ENCODE measurements around the gene CDK14. TPM values are rescaled to one million over a fixed set of nuclear protein-coding genes. Genes with fewer than 3 reads are reported as not detected.

Gene CDK14
- polyA plus RNA-seq, 1 donor from 2014 or later: 25.1 TPM

GRCh38 chr7:90857603-90858002 is 261.5 kb downstream of the CDK14 start:
- Histone ChIP-seq H3K9me2 (ENCODE audit: insufficient read depth, low read length) (no peaks in the 10 kb centered on the region), H3K27me3 (ENCODE audit: insufficient read depth, low read depth, low read length) (no peaks in the 10 kb centered on the region), H4K20me1 (ENCODE audit: insufficient read depth) (no peaks in the 10 kb centered on the region), H3K9ac (ENCODE audit: low read length) (no peak overlapping the region), H3K27ac (ENCODE audit: low read length) (no peak overlapping the region), H3K4me2 (ENCODE audit: low read length) (no peak overlapping the region), H3K79me2 (replicated peaks; ENCODE audit: insufficient read depth, low read length) (no peaks in the 10 kb centered on the region), H3F3A (ENCODE audit: insufficient read depth, low read length, poor library complexity, severe bottlenecking) (no peaks in the 10 kb centered on the region), H3K9me3 (ENCODE audit: low read length) (no peaks in the 10 kb centered on the region), H3K4me3 (ENCODE audit: low read length) (no peak overlapping the region), H3K36me3 (ENCODE audit: insufficient read depth, low read length) (no peaks in the 10 kb centered on the region), H2AFZ (ENCODE audit: low read depth, low read length) (no peak overlapping the region)
- TF ChIP-seq RAD21 (conservative IDR thresholded peaks at IDR 0.05): peak; percentile 20
- TF ChIP-seq CTCF (IDR thresholded peaks at IDR 0.05; ENCODE audit: poor library complexity, severe bottlenecking): no peak
- TF ChIP-seq TAF1 (IDR thresholded peaks at IDR 0.05; ENCODE audit: low read depth): no peak

GRCh38 chr7:90858546-90858945 is 262.4 kb downstream of the CDK14 start:
- Histone ChIP-seq H3K9ac (ENCODE audit: low read length) (no peak overlapping the region), H3K4me2 (ENCODE audit: low read length) (no peak overlapping the region), H3K9me3 (ENCODE audit: low read length) (no peaks in the 10 kb centered on the region), H3K79me2 (replicated peaks; ENCODE audit: insufficient read depth, low read length) (no peaks in the 10 kb centered on the region), H3K27ac (ENCODE audit: low read length) (no peak overlapping the region), H3F3A (ENCODE audit: insufficient read depth, low read length, poor library complexity, severe bottlenecking) (no peaks in the 10 kb centered on the region), H4K20me1 (ENCODE audit: insufficient read depth) (no peaks in the 10 kb centered on the region), H3K36me3 (ENCODE audit: insufficient read depth, low read length) (no peaks in the 10 kb centered on the region), H3K9me2 (ENCODE audit: insufficient read depth, low read length) (no peaks in the 10 kb centered on the region), H3K27me3 (ENCODE audit: insufficient read depth, low read depth, low read length) (no peaks in the 10 kb centered on the region), H2AFZ (ENCODE audit: low read depth, low read length) (no peak overlapping the region), H3K4me3 (ENCODE audit: low read length) (no peak overlapping the region)
- TF ChIP-seq REST (IDR thresholded peaks at IDR 0.05; ENCODE audit: borderline replicate concordance): no peak
- TF ChIP-seq CTCF (IDR thresholded peaks at IDR 0.05; ENCODE audit: poor library complexity, severe bottlenecking): no peak

GRCh38 chr7:90859521-90859920 is 263.4 kb downstream of the CDK14 start:
- Histone ChIP-seq H3K9ac (ENCODE audit: low read length) (no peak overlapping the region), H3F3A (ENCODE audit: insufficient read depth, low read length, poor library complexity, severe bottlenecking) (no peaks in the 10 kb centered on the region), H4K20me1 (ENCODE audit: insufficient read depth) (no peaks in the 10 kb centered on the region), H3K27ac (ENCODE audit: low read length) (no peak overlapping the region), H3K9me2 (ENCODE audit: insufficient read depth, low read length) (no peaks in the 10 kb centered on the region), H3K79me2 (replicated peaks; ENCODE audit: insufficient read depth, low read length) (no peaks in the 10 kb centered on the region), H3K9me3 (ENCODE audit: low read length) (no peaks in the 10 kb centered on the region), H3K4me3 (ENCODE audit: low read length) (no peak overlapping the region), H2AFZ (ENCODE audit: low read depth, low read length) (no peak overlapping the region), H3K4me2 (ENCODE audit: low read length) (no peak overlapping the region), H3K27me3 (ENCODE audit: insufficient read depth, low read depth, low read length) (no peaks in the 10 kb centered on the region), H3K36me3 (ENCODE audit: insufficient read depth, low read length) (no peaks in the 10 kb centered on the region)
- TF ChIP-seq EZH2 (IDR thresholded peaks at IDR 0.05; ENCODE audit: borderline replicate concordance, insufficient read depth, low read length, poor library complexity, severe bottlenecking): no peak
- TF ChIP-seq TAF1 (IDR thresholded peaks at IDR 0.05; ENCODE audit: low read depth): no peak
